Testis (tissue), 2 donors: ENCODE measurements around the gene KRTDAP.

ENCODE experiments used
- POLR2A ChIP-seq: fragments of 450-650 bp; IDR thresholded peaks from one replicate; pipeline ENCODE4 v1.6.1; 2017; ENCODE audit warnings: antibody characterized with exemption, mild to moderate bottlenecking, moderate library complexity
- TF ChIP-seq, protein P1 (sequence below), 3 experiments: fragments of 450-650 bp in 2 of 3; fragments of 200-600 bp in 1 of 3; sonication (generic) in 1 of 3; IDR thresholded peaks; one replicate each; pipeline ENCODE4 v1.5.1; 2016 to 2019; ENCODE audit warnings: antibody characterized with exemption in 3 of 3, mild to moderate bottlenecking in 2 of 3, moderate library complexity in 1 of 3

GRCh38 chr19:35451338-35452096 lies 38.7 kb downstream of the KRTDAP start:
- TF ChIP-seq, protein P1, sequence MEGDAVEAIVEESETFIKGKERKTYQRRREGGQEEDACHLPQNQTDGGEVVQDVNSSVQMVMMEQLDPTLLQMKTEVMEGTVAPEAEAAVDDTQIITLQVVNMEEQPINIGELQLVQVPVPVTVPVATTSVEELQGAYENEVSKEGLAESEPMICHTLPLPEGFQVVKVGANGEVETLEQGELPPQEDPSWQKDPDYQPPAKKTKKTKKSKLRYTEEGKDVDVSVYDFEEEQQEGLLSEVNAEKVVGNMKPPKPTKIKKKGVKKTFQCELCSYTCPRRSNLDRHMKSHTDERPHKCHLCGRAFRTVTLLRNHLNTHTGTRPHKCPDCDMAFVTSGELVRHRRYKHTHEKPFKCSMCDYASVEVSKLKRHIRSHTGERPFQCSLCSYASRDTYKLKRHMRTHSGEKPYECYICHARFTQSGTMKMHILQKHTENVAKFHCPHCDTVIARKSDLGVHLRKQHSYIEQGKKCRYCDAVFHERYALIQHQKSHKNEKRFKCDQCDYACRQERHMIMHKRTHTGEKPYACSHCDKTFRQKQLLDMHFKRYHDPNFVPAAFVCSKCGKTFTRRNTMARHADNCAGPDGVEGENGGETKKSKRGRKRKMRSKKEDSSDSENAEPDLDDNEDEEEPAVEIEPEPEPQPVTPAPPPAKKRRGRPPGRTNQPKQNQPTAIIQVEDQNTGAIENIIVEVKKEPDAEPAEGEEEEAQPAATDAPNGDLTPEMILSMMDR (IDR thresholded peaks at IDR 0.05), result no peak
- TF ChIP-seq POLR2A, result no peak
